ENCODE results near the gene HLA-E.

DNA sequence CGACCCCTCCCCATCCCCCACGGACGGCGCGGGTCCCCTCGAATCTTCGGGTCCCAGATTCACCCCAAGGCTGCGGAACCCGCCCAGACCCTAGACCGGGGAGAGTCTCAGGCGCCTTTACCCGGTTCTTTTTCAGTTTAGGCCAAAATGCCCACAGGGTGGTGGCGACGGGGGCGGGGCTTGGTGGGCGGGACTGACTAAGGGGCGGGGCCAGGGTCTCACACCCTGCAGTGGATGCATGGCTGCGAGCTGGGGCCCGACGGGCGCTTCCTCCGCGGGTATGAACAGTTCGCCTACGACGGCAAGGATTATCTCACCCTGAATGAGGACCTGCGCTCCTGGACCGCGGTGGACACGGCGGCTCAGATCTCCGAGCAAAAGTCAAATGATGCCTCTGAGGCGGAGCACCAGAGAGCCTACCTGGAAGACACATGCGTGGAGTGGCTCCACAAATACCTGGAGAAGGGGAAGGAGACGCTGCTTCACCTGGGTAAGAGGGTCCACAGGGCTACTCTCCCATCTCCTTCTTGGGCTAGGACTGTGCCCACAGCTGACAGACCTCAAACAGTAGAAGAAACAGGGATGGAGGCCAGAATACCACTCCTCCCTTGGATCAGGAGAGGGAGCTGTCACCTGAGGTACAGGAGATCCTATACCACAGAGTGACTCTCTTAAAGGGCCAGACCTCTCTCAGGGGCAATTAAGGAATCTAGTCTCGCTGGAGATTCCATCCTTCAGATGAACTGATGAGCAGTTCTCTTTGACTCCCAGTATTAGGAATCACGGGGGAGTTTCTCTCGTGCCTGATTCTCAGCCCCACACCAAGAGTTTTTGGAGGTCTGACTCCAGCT lies 942 bp downstream of the HLA-E start:
- TF ChIP-seq, protein P1, sequence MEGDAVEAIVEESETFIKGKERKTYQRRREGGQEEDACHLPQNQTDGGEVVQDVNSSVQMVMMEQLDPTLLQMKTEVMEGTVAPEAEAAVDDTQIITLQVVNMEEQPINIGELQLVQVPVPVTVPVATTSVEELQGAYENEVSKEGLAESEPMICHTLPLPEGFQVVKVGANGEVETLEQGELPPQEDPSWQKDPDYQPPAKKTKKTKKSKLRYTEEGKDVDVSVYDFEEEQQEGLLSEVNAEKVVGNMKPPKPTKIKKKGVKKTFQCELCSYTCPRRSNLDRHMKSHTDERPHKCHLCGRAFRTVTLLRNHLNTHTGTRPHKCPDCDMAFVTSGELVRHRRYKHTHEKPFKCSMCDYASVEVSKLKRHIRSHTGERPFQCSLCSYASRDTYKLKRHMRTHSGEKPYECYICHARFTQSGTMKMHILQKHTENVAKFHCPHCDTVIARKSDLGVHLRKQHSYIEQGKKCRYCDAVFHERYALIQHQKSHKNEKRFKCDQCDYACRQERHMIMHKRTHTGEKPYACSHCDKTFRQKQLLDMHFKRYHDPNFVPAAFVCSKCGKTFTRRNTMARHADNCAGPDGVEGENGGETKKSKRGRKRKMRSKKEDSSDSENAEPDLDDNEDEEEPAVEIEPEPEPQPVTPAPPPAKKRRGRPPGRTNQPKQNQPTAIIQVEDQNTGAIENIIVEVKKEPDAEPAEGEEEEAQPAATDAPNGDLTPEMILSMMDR (conservative IDR thresholded peaks at IDR 0.05; ENCODE audit: low read depth, low read length), result no peak
- no peak for TF ChIP-seq EZH2 (IDR thresholded peaks at IDR 0.05; ENCODE audit: borderline replicate concordance, low read depth, low read length, poor library complexity, severe bottlenecking)

All from A673 (cell line).